Body of pancreas (tissue), 4 donors: ENCODE results near the gene MC2R. TPM values are rescaled to one million over a fixed set of nuclear protein-coding genes. Genes with fewer than 3 reads are reported as not detected.

Experiments
- ATAC-seq: fragments of 150-250 bp; one replicate; pipeline ENCODE4 v1.9.1; 2016
- DNase-seq, 4 donors: peaks; one replicate each; pipeline ENCODE4 v3.0.0-alpha.2; 2019
- H3K27ac ChIP-seq, 4 donors: fragments of 200-600 bp; sonication (generic); 1 replicate in 3 of 4; 2 replicates in 1 of 4; pipeline versions ENCODE4 v1.5.1 to v1.6.1; 2016 to 2019; ENCODE audit warnings: mild to moderate bottlenecking in 1 of 4, mixed read lengths in 1 of 4, moderate library complexity in 1 of 4
- H3K27me3 ChIP-seq, 2 donors: fragments of 200-600 bp; sonication (generic); one replicate each; pipeline ENCODE4 v1.6.0; 2016; ENCODE audit warnings: mild to moderate bottlenecking in 1 of 2
- H3K36me3 ChIP-seq, 2 donors: fragments of 200-600 bp; sonication (generic); replicated peaks in 1 of 2; 2 replicates each; pipeline ENCODE4 v1.5.1; 2016; ENCODE audit warnings: low read depth in 2 of 2; ENCODE audit not compliant: insufficient read depth in 1 of 2
- H3K4me1 ChIP-seq: fragments of 200-600 bp; sonication (generic); one replicate; pipeline ENCODE4 v1.6.0; 2016
- H3K4me3 ChIP-seq, 2 donors: fragments of 200-600 bp; sonication (generic); 1 replicate in 1 of 2; 2 replicates in 1 of 2; pipeline ENCODE4 v1.5.1; 2016 to 2019
- H3K9me3 ChIP-seq, 3 donors: fragments of 200-600 bp; sonication (generic); 1 replicate in 2 of 3; 2 replicates in 1 of 3; pipeline ENCODE4 v1.5.1; 2016
- POLR2A ChIP-seq, 3 donors: fragments of 450-650 bp; IDR thresholded peaks; one replicate each; pipeline ENCODE4 v1.6.1; 2016; ENCODE audit warnings: antibody characterized with exemption in 3 of 3, mild to moderate bottlenecking in 2 of 3
- WGBS, 2 donors: methylation state at CpG; one replicate each; pipeline ENCODE4 v1.1.5; 2017; 5-methylcytosine and 5-hydroxymethylcytosine counted together
- intact Hi-C: fragments of 100-400 bp; cut with DNase I; formaldehyde crosslinking; loops from one replicate; pipeline ENCODE4 v1.15.1; 2023
- total RNA-seq, 2 donors: library from RNA; depleted of rRNA; stranded (reverse); fragments of >200 nt; gene quantifications; one replicate each; pipeline ENCODE4 v1.1.0, GENCODE V29; 2016
- TF ChIP-seq, protein P1 (sequence below), 7 experiments: fragments of 450-650 bp in 4 of 7; fragments of 200-600 bp in 3 of 7; sonication (generic) in 3 of 7; IDR thresholded peaks; one replicate each; pipeline ENCODE4 v1.5.1; 2016 to 2019; ENCODE audit warnings: antibody characterized with exemption in 7 of 7

Gene MC2R
- total RNA-seq, 2 donors from 2014 or later: not detected

DNA sequence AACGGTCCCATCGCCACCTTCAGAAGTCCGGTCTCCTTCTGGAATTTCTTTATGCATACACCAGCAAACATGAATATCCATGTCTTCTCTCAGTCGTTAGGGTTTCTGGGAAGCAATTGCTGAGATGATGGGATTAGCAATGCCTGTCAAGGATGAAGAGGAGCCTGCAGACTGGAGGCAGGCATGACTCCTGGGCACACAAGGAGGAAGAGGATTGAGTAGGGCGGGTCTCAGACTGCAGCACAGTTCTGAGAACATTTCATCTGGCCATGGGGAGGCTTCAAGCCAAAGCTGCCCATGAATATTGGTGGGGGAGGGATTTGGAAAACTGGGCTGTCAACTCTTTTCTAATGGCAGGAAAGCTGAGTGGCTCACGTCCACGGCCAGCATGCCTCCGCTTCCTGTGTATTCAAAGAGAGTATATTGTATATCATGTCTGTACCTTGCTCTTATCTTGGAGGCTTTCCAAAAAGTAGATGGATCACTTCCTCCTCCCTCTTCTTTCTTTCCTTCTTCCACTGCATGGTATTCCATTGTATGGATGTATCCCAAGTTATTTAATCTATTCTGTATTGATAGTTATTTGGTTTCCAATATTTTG is 24.5 kb downstream of the MC2R start:
- H3K27me3 ChIP-seq: no peaks in the 10 kb centered on the region
- no peaks in the 10 kb centered on the region for H3K36me3 ChIP-seq
- DNase-seq (no peak), ATAC-seq (no peak)
- H3K4me3 ChIP-seq: no peak overlapping the region
- no peak overlapping the region for H3K27ac ChIP-seq
- intact Hi-C loops: no loop called here
- whole genome bisulfite sequencing, 2 donors: 54 to 57% methylated on average over 8 of the region's 8 CpGs
- H3K4me1 ChIP-seq: no peaks in the 10 kb centered on the region
- H3K9me3 ChIP-seq: no peaks in the 10 kb centered on the region
- TF ChIP-seq POLR2A (IDR thresholded peaks at IDR 0.05): no peak
- TF ChIP-seq, protein P1, sequence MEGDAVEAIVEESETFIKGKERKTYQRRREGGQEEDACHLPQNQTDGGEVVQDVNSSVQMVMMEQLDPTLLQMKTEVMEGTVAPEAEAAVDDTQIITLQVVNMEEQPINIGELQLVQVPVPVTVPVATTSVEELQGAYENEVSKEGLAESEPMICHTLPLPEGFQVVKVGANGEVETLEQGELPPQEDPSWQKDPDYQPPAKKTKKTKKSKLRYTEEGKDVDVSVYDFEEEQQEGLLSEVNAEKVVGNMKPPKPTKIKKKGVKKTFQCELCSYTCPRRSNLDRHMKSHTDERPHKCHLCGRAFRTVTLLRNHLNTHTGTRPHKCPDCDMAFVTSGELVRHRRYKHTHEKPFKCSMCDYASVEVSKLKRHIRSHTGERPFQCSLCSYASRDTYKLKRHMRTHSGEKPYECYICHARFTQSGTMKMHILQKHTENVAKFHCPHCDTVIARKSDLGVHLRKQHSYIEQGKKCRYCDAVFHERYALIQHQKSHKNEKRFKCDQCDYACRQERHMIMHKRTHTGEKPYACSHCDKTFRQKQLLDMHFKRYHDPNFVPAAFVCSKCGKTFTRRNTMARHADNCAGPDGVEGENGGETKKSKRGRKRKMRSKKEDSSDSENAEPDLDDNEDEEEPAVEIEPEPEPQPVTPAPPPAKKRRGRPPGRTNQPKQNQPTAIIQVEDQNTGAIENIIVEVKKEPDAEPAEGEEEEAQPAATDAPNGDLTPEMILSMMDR (IDR thresholded peaks at IDR 0.05): no peak

DNA sequence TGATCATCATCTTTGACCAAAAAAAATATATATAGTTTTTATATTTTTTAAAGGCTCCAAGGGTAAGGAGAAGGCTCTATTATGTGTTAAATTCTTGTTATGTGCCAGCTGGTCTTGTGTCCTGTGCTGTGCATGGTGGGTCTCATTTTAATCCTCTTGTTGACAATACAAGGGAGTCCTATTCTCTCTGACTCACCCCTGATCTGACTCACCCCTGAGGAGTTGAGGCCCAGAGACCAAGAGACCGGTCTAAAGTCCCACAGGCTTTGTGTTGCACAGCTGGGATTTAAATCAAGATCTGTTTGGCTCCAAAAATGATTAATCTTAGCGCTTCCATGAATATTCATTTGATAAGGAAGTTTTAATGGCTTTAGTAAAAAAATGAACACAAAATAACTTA is 25.7 kb downstream of the MC2R start:
- Histone ChIP-seq H3K27me3 (no peaks in the 10 kb centered on the region), H3K36me3 (no peaks in the 10 kb centered on the region), H3K9me3 (no peaks in the 10 kb centered on the region), H3K4me1 (no peaks in the 10 kb centered on the region), H3K27ac (no peak overlapping the region), H3K4me3 (no peak overlapping the region)
- intact Hi-C loops: no loop called here
- no peak for DNase-seq
- no peak for ATAC-seq
- WGBS, 2 donors: 52 to 70% methylated on average over 2 of the region's 2 CpGs
- TF ChIP-seq, protein P1 (IDR thresholded peaks at IDR 0.05): no peak
- TF ChIP-seq POLR2A (IDR thresholded peaks at IDR 0.05): no peak

DNA sequence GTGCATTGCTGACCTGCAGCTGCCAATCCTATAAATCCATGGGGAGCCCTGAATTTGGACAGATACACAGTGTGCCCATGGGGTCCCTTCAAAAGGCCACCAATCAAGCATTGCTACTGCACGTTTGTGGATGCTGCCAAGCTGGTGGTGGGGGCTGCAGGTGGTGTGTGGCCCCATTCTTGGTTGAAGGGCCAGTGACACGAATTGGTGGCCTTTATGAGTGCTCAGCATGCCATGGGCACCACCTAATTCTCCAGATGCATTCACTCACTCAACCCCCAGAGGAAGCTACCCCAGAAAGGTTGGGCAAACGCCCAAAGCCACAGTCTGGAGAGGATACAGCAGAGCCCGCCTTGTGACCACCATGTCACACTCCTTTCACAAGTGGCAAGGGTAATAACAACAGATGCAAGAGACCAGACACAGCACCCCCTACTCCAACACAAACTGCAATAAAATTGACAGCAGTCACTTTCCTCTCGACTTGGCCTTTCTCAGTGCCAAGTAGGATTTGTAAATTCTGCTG is 27.1 kb downstream of the MC2R start:
- no peaks in the 10 kb centered on the region for H3K9me3 ChIP-seq
- H3K4me3 ChIP-seq: no peak overlapping the region
- DNase-seq: no peak
- intact Hi-C loops: no loop called here
- H3K36me3 ChIP-seq: no peaks in the 10 kb centered on the region
- ATAC-seq: no peak
- TF ChIP-seq, protein P1 (IDR thresholded peaks at IDR 0.05): no peak
- no peak for TF ChIP-seq POLR2A (IDR thresholded peaks at IDR 0.05)
- no peaks in the 10 kb centered on the region for H3K4me1 ChIP-seq
- no peak overlapping the region for H3K27ac ChIP-seq
- 29 to 36% methylated on average over 4 to 5 of the region's 5 CpGs for WGBS, 2 donors
- no peaks in the 10 kb centered on the region for H3K27me3 ChIP-seq

DNA sequence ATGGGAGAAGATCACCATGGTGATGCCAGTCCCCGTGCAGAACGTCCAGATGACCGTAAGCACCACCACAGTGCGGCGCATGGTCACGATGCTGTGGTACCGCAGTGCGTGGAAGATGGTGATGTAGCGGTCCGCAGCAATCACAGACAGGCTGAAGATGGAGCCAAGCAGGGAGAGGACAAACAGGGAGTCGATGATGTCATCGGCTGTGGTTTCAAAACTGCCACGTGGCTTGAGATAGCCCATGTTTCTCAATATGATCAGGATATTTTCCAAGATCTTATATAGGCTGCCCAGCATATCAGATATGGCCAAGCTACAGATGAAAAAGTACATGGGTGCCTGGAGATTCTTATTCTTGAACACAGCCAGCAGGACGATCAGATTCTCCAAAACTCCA is 30.3 kb downstream of the MC2R start:
- no peak overlapping the region for H3K27ac ChIP-seq
- 86% methylated on average over 14 of the region's 14 CpGs for WGBS, 2 donors
- TF ChIP-seq, protein P1 (IDR thresholded peaks at IDR 0.05): no peak
- TF ChIP-seq POLR2A (IDR thresholded peaks at IDR 0.05): no peak

DNA sequence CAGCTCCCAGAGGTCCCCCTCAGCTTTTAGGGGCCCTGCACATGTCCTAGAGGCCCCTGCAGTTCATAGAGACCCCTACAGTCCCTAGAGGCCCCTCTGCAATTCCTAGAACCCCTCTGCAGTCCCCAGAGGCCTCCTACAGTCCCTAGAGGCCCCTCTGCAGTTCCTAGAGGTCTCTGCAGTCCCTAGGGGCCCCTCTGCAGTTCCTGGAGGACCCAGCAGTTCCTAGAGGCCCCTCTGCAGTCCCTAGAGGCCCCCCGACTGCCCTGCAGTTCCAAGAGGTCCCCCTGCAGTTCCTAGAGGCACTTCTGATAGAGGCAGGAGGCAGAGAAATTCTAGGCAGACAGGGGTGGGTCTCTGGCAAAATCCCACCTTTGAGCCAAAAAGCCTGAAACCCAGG is 35.4 kb downstream of the MC2R start:
- Histone ChIP-seq H3K27me3 (no peaks in the 10 kb centered on the region), H3K4me1 (no peaks in the 10 kb centered on the region), H3K9me3 (no peaks in the 10 kb centered on the region), H3K36me3 (no peaks in the 10 kb centered on the region), H3K4me3 (no peak overlapping the region), H3K27ac (no peak overlapping the region)
- 27 to 80% methylated on average over 1 of the region's 1 CpG for WGBS, 2 donors
- ATAC-seq (no peak), DNase-seq (no peak)
- intact Hi-C loops: no loop called here
- no peak for TF ChIP-seq POLR2A (IDR thresholded peaks at IDR 0.05)
- TF ChIP-seq, protein P1 (IDR thresholded peaks at IDR 0.05): no peak

More for the DNA sequence above, 30.3 kb downstream of the MC2R start:
- no peak for ATAC-seq
- no peaks in the 10 kb centered on the region for H3K27me3 ChIP-seq
- H3K4me3 ChIP-seq: no peak overlapping the region
- intact Hi-C loops: no loop called here
- H3K4me1 ChIP-seq: no peaks in the 10 kb centered on the region
- DNase-seq: no peak
- no peaks in the 10 kb centered on the region for H3K9me3 ChIP-seq
- no peaks in the 10 kb centered on the region for H3K36me3 ChIP-seq
